Activated CD8-positive, alpha-beta memory T cell treated with anti-CD3 and anti-CD28 coated beads for 24 hours (primary cell): ENCODE measurements around the gene ZDBF2.
"Not testable (repeated sequence)": the region's sequence is repeated elsewhere in the genome, so short reads cannot be mapped to it uniquely, and the experiment has no call there.

Experiments
- DNase-seq: peaks from one replicate; pipeline ENCODE4 v3.0.0-alpha.2; 2020

Gene ZDBF2

DNA sequence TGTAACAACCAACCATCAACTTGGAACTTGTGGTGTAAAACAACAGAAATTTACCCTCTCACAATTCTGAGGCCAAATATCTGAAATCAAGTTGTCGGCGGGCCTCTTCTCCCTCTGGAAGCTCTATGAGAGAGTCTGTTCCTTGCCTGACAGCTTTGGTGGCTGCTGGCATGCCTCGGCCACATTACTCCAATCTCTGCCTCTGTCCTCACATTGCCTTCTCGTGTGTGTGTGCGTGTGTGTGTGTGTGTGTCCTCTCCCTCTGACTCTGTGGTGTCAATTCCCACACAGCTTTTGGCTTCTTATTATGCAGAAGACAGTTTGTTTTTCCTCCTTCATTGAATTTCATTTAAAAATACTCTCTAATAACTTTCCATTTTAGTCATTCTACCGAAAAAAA lies 50.4 kb downstream of the ZDBF2 start:
- no peak for DNase-seq

DNA sequence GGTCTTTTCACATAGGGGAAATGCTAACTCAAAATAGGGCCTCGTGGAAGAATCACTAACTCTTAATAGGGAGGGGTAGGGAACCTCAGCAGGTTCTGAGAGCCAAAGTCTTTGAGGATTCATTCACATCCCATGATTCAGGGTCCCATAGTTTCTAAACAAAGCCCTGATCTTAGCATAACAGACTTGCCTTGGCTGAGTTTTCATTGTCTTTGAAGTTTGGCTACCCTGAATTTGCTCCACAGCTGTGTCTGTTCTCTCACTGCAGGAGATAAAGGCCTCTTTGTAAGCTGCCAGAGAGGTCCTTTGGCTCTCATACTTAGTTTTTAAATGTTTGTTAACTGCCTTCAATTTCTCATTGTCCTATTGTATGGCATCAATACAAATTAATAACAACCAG lies 54.5 kb downstream of the ZDBF2 start:
- DNase-seq: no peak

DNA sequence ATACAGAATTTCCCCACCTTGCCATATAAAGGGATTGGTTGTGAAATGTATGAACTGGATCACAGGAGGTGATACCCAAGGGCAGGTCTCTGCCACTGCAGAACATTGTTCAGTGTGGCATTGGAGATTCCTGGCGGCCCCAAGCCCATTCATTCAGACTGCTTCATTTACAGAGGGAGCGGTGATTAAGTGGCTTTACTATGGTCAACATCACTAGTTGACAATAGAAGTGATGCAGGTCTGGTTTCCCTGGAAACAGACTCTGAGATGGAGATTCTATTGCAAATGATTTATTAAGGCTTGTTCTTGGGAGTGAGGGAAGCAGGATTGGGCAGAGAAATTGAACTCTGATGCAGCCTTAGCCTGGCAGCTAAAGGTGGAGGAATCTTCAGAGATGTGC lies 62.4 kb downstream of the ZDBF2 start:
- DNase-seq: no peak

DNA sequence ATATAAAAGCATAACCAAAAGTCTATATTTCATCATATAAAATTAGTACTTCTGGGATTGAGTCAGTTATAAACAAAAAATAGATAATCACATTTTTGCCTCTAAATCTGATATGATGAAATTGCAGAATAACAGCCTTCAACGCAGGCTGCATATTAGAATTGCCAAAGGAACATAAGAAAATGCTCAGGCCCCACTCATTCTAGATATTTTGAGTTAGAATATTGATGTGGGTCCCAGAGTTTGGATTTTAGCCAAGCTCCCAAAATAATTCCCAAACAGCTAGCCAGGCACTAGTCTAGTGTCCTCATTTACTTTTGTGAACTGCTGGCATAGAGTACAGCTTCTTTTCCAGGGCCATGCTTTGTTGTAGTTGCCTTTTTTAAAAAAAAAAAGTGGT lies 63.5 kb downstream of the ZDBF2 start:
- no peak for DNase-seq

DNA sequence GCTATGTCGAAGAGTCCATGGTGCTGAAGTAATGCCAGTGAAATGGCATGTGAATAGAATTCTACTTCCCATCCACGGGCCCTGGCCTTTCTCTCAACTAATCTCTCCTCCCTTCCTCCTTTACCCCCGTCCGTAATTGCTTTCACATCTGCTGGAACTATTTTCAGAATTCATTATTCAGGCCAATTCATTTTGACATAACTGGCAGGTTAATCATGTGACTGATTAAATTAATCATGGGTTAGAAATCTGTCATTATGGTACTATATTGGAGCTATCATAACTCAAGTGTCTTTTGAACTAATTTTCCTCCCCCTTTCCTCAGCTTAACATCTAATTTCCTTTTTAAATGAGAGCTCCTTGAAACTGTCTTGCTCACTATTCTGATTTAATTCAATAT lies 66.9 kb downstream of the ZDBF2 start:
- DNase-seq: no peak

DNA sequence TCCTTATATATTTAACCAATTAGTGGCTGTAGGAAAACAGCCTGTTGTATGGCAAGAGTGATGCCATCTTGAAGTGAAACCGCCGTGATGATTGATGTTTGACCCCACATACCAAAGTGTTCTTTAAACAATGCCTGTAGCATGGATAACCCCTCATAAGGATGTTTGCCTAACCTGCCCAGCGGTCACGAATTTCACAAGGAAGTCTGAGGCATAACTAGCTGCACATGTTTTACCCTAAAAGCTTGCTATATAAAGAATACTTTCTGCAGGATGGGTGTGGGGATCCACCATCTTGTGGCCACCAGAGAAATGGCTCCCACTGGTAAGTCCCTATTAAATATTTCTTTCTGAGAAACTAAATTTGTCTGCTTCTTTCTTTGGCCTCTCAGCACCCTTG lies 68.7 kb downstream of the ZDBF2 start:
- DNase-seq: no peak

DNA sequence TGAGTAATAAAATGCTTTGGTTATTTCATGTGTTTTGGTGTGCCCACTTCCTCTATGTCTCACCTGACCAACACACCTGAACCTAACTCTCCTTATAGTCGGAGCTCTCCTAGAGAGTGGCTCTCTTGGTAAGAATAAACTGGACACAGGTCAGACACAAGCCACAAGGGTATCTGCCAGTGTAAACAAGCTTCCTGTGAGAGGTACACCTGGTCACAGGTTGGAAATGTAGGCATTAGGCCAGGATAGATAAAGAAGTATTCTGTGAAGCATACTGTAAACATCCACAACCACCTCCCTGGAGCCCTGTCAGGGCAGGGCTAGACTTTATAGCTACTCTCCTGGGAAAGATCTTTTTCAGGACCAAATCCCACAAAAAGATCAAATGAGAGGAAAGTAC lies 69.4 kb downstream of the ZDBF2 start:
- DNase-seq: no peak

DNA sequence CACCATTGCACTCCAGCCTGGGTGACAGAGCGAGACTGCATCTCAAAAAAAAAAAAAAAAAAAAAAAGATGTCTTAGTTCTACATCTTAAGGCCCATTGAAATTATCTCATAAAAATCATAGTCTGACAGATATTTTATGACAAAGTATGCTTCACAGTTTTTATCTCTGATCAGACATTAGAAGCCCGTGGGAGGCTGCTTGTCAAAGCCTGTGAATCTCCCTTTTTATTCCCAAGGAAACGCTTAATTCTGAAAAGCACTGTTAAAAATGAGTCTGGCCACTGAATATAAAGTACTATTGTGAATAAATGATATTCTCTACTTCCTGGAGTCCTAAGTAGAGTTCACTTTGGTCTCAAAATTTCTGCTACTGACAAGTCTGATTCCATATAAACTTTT lies 71.1 kb downstream of the ZDBF2 start:
- DNase-seq: no peak

DNA sequence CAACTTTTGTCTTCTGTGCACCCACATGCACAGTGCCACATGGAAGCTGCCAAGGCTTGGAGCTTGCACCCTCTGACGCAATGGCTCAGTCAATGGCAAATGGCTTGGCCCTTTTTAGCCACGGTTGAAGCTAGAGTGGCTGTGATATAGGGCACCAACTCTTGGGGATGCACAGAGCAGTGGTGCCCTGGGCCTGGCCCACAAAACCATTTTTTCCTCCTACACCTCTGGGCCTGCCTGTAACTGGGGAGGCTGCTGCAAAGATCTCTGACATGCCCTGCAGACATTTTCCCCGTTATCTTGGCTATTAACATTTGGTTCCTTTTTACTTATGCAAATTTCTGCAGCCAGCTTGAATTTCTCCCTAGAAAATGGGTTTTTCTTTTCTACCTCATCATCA lies 74.9 kb downstream of the ZDBF2 start:
- DNase-seq: no peak

DNA sequence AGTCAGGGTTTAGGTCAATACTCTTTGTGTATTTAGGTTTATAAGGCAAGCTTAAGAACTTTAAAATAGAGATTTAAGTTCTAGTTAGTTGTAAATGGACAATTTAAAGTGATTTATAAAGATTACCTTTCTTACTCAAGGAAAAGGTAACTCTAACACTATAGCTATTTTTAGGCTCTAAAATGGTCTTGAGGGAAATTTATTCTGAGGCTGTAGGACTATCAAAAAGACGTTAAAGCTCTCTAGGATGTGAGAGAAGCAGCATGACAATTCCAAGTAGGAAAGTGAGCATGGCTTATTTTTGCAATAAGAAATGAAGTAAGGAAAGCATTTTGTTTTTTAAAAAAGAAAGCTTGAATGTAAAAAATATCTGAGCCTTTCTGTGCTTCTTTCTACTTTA lies 78.1 kb downstream of the ZDBF2 start:
- DNase-seq: no peak

DNA sequence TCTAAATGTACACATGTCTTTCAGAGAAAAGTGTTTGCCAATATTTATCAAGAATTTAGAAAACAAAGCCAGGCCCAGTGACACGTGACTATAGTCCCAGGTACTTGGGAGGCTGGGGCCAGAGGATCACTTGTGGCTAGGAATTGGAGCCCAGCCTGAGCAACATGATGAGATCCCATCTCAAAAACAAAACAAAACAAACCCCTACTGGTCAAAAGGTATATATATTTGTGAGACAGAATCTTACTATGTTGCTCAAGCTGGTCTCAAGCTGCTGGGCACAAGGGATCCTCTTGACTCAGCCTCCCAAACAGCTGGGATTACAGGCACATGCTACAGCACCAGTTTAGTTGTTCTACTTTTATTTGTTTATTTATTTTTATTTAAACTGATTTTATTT lies 79.2 kb downstream of the ZDBF2 start:
- DNase-seq: no peak

DNA sequence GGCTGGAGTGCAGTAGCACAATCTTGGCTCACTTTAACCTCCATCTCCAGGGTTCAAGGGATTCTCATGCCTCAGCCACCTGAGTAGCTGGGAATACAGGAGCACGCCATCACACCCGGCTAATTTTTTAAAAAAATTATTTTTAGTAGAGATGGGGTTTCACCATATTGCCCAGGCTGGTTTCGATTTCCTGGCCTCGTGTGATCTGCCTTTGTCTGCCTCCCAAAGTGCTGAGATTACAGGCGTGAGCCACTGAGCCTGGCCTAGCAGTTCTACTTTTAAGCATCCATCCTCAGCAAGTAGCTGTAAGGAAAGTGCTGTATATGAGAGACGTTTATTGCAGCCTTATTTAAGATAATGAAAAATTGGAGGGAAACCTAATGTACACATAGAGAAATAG lies 79.7 kb downstream of the ZDBF2 start:
- no peak for DNase-seq

DNA sequence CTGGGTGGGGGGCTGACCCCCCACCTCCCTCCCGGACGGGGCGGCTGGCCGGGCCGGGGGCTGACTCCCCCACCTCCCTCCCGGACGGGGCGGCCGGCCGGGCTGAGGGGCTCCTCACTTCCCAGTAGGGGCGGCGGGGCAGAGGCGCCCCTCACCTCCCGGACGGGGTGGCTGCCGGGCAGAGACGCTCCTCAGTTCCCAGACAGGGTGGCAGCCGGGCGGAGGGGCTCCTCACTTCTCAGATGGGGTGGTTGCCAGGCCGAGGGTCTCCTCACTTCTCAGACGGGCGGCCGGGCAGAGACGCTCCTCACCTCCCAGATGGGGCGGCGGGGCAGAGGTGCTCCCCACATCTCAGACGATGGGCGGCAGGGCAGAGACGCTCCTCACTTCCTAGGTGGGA lies 82.4 kb downstream of the ZDBF2 start:
- DNase-seq: not testable (repeated sequence)

DNA sequence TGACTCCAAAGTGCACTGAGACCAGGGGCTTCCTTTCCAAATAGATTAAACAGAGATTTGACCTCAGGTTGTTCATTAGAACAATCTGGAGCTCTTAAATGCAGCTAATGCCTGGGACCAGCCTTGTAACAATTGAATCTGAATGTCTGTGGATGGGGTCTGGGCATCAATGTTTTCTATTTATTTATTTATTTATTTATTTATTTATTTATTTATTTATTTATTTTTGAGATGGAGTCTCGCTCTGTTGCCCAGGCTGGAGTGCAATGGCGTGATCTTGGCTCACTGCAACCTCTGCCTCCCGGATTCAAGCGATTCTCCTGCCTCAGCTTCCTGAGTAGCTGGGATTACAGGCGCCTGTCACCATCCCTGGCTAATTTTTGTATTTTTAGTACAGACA lies 86.4 kb downstream of the ZDBF2 start:
- not testable (repeated sequence) for DNase-seq

DNA sequence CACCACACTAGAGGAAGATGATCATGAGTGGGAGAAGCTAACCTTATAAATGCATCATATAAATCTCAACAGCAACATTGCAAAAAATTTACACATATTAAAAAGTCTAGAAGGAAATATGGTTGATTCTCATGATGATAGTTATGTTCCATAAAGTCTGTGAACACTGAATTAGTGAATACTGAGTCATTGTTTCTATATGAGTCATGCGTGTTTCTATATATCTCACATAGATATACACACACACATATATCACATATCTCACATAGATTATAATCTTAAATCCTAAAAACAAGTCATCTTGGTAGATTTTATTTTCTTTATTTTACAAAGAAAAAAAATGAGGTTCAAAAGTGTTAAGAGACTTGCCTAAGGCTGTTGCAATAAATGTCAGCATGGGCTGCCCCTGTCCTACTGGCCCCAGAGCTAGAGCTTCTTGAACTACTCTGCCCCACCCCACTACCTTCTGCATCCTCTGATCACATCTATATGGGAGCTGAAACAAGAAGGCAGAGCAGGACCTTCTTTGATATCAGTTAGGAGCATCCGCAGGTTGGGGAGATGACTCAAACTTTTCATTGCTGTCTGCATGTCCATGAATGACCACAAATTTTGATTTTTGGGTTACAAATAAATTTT lies 87.1 kb downstream of the ZDBF2 start:
- DNase-seq: no peak
